SKM-1 treated with dmso at 0.1 percent for 144 hours (cell line): ENCODE results near the gene STRA6.

Source experiments
- DNase-seq: peaks from one replicate; lab custom pipeline; 2025; ENCODE audit not compliant: unreplicated experiment; lab: John Stamatoyannopoulos, UW

STRA6 gene

DNA sequence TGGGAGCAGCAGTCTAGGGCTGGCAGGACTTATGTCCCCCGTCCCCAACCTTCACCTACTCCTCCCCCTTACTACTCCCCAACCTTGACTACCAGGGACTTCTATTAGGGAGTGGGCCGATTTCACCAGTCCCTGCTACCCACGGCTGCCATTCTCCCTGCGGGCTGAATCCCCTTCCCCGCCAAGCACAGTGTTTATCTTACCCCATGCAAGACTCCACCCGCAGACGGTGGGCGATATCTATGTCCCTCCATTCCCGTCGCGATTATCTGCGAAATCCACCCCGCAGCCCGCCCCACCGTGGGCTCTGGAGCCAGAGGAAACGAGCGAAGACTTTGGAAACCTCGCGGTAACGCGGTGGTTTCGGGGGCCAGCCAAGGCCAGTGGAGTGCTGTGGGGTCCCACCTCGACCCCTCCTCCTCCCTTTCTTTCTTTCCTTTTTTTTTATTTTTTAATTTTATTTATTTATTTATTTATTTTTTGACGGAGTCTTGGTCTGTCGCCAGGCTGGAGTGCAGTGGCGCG, 67.5 kb downstream of the STRA6 start:
- no peak for DNase-seq

DNA sequence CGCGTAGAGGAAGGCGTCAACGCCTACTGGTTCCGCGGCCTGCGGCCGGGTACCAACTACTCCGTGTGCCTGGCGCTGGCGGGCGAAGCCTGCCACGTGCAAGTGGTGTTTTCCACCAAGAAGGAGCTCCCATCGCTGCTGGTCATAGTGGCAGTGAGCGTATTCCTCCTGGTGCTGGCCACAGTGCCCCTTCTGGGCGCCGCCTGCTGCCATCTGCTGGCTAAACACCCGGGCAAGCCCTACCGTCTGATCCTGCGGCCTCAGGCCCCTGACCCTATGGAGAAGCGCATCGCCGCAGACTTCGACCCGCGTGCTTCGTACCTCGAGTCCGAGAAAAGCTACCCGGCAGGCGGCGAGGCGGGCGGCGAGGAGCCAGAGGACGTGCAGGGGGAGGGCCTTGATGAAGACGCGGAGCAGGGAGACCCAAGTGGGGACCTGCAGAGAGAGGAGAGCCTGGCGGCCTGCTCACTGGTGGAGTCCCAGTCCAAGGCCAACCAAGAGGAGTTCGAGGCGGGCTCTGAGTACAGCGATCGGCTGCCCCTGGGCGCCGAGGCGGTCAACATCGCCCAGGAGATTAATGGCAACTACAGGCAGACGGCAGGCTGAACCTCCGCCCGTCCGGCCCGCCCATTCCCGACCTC, 68.1 kb downstream of the STRA6 start:
- DNase-seq = no peak

DNA sequence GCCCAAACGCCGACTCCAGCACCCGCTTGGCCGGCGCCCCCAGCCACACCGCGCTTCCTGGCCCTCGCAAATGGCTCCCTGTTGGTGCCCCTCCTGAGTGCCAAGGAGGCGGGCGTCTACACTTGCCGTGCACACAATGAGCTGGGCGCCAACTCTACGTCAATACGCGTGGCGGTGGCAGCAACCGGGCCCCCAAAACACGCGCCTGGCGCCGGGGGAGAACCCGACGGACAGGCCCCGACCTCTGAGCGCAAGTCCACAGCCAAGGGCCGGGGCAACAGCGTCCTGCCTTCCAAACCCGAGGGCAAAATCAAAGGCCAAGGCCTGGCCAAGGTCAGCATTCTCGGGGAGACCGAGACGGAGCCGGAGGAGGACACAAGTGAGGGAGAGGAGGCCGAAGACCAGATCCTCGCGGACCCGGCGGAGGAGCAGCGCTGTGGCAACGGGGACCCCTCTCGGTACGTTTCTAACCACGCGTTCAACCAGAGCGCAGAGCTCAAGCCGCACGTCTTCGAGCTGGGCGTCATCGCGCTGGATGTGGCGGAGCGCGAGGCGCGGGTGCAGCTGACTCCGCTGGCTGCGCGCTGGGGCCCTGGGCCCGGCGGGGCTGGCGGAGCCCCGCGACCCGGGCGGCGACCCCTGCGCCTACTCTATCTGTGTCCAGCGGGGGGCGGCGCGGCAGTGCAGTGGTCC, 68.7 kb downstream of the STRA6 start:
- no peak for DNase-seq

DNA sequence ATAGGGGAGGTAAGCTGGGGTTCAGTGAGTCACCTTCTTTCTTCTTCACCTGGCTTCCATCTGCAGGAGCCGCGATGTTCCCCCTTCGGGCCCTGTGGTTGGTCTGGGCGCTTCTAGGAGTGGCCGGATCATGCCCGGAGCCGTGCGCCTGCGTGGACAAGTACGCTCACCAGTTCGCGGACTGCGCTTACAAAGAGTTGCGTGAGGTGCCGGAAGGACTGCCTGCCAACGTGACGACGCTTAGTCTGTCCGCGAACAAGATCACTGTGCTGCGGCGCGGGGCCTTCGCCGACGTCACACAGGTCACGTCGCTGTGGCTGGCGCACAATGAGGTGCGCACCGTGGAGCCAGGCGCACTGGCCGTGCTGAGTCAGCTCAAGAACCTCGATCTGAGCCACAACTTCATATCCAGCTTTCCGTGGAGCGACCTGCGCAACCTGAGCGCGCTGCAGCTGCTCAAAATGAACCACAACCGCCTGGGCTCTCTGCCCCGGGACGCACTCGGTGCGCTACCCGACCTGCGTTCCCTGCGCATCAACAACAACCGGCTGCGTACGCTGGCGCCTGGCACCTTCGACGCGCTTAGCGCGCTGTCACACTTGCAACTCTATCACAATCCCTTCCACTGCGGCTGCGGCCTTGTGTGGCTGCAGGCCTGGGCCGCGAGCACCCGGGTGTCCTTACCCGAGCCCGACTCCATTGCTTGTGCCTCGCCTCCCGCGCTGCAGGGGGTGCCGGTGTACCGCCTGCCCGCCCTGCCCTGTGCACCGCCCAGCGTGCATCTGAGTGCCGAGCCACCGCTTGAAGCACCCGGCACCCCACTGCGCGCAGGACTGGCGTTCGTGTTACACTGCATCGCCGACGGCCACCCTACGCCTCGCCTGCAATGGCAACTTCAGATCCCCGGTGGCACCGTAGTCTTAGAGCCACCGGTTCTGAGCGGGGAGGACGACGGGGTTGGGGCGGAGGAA, 69.6 kb downstream of the STRA6 start:
- no peak for DNase-seq

DNA sequence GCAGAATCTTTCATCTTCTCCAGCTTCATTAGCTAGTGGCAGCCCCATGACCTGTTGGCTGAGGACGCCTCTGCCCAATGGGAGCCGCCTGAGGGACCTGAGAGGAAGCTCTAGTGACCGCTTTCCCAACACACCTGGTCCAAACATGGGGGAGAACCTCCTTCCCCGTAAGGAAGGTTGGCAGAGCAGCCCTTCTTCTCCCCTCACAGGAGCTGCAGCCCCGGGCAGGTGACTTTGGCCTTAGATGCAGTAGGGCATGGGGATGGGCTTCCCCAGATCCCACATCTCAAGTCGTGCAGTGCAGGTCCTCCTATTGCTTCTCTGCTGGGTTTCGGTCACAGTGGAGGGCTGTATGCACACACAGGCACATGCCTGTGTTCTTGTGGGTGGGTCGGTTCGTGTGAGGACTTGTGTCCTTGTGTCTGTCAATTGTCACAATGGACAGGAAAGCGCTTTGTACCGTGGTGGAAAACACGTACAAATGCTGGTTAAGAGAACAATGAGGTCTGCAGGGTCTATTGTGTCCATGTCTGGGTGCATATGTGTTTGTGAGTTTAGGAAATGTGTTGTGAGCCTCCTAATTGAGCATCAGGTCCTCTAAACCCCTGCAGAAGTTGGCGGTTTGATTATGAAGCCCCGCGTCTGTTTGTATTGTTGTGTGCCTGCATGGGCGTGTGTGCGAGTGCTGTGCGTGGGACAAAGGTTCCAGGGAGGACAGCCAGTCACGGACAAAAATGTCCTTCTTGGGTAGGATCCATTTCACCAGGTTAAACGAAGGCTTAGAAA, 70.8 kb downstream of the STRA6 start:
- DNase-seq = no peak

DNA sequence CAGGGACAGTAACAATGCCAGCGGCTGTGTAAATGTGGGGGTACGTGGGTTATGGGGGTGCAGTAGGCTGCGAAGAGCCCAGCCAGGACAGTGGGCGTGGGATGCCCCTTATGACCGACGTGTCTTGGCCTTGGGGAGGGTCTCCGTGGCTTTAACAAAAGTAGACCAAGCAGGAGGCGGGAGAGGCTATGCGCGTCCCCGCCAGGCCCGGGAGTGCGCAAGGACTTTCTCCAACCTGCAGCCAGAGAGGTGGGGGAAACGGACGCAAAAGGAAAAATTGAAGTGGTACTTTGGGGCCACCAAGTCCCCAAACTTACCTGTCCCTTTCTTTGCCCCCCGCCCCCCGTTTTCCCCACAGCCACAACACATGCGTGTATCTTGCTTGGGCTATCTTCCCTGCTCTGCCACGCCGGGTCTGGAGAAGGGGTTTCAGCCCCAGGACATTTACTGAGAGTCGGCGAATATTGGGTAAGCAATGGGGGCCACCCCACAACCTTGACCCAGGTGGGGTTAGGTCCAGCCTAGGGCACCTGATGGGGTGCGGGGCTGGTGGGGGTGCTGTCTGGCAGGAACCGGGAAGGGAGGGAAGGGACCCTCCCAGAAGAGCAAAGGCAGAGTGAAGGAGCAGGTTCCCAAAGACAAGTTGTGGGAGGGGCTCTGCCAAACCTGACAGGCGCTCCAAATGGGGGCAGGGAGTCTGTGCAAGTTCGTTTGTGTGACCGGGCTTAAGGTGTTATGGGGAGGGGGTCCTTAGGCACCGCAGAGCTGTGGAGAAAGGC, 71.5 kb downstream of the STRA6 start:
- no peak for DNase-seq

DNA sequence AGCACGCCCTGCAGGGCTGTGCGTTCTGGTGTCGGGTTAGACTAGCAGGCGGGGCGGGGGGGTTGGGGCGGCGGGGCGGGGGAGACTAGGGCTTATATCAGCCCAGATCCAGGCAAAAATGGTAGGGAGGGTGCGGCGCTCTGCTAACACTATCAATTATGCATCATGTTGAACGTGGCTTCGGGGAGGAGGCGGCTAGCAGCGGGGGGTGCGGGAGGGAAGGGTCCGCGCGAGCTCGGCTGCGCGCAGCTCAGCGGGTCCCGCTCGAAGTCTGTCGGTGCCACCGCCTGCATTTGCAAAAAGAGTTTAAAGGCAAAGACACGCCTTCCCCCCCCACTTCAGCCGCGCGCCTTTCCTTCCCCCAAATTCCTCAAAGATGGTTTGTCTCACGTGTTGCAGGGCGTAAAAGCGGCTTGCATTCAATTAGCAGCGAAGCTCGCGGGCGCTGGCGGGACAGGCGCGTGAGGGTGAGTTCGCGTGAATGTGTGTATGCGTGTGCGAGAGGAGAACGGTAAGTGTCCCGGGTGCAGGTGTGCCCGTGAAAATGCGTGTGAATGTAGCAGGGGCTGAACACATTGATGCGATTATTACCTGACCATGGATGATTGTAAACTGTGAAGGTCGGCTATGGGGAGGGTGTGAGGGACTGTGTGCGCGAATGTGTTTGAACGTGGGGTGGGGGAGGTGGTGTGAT, 72.3 kb downstream of the STRA6 start, which contains the start of gene ISLR2:
ISLR2 (plus strand) TSS at position 432 of the 694 bp plus-strand sequence. CDS start 2,169 bp downstream, outside the sequence.
- no peak for DNase-seq

DNA sequence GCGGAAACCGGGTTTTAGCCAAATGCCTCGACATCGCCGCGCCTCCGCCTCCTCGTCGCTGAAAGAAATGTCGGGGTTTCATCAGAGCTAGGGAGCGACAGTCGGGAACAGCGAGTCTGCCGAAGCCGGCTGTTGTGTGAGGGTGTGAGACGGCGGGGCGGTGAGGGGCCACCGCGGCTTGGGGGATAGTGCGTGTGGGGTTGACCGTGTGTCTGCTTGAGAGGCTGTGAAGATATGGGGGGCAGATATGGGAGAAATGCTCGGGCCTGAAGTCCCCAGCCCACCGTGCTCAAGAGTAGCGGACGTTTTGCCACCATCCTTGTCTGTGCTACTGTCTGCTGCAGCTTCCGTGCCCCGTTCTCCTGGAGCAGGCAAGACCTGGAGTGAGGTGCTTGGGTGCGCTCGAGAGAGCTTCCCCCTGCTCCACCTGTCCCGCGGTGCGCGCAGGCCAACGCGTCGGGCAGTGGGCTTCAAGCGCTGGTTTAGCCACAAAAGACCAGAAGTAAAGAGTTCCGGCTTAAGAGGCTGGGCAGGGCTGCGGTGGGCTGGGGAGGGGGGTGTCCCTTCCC, 72.9 kb downstream of the STRA6 start:
- no peak for DNase-seq
